ENCODE measurements around the gene CNTNAP2. TPM values are rescaled to one million over a fixed set of nuclear protein-coding genes. Genes with fewer than 3 reads are reported as not detected.

Gene CNTNAP2
- total RNA-seq, 2 donors from 2014 or later: 171 to 228 TPM

DNA sequence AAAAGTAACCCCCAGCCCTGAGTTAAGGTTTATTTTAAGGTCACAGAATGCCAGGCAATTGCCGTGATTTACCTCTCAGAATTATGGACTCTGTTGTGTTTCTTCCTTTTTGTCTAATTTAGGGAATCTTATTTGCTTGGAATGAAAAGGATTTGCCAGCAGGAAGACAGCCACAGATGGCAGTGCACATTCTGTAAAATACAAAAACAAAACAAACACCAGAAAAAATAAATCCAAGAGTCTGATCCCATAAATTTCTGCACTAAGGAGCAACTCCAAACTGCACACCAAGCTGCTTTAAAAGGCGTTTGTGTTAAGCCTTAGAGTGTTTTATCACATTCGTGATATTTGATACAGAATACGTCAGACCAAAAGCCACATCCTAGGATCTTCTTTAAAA lies 2275.0 kb downstream of the CNTNAP2 start:
- no peak overlapping the region for H3K9ac ChIP-seq (ENCODE audit: extremely low read depth, low read length, poor library complexity, severe bottlenecking)
- Mint-ChIP-seq H3K27ac (no peak overlapping the region), H3K4me3 (no peak overlapping the region), H3K36me3 (ENCODE audit: low read depth) (peaks cover 46% of the 10 kb centered on the region), H3K4me1 (peaks cover 33% of the 10 kb centered on the region), H3K9me3 (peaks cover 27% of the 10 kb centered on the region), H3K27me3 (ENCODE audit: insufficient read depth) (no peaks in the 10 kb centered on the region)
- no peaks in the 10 kb centered on the region for H3K27me3 ChIP-seq (ENCODE audit: control insufficient read depth, insufficient read depth, low read length, poor library complexity, severe bottlenecking)
- TF ChIP-seq, protein P1, sequence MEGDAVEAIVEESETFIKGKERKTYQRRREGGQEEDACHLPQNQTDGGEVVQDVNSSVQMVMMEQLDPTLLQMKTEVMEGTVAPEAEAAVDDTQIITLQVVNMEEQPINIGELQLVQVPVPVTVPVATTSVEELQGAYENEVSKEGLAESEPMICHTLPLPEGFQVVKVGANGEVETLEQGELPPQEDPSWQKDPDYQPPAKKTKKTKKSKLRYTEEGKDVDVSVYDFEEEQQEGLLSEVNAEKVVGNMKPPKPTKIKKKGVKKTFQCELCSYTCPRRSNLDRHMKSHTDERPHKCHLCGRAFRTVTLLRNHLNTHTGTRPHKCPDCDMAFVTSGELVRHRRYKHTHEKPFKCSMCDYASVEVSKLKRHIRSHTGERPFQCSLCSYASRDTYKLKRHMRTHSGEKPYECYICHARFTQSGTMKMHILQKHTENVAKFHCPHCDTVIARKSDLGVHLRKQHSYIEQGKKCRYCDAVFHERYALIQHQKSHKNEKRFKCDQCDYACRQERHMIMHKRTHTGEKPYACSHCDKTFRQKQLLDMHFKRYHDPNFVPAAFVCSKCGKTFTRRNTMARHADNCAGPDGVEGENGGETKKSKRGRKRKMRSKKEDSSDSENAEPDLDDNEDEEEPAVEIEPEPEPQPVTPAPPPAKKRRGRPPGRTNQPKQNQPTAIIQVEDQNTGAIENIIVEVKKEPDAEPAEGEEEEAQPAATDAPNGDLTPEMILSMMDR (conservative IDR thresholded peaks at IDR 0.05): no peak
- peaks cover 9% of the 10 kb centered on the region for H3K4me1 ChIP-seq (ENCODE audit: control insufficient read depth, insufficient read depth, low read length)
- DNase-seq: no peak
- no peak overlapping the region for H3K27ac ChIP-seq (ENCODE audit: low read depth, low read length)
- WGBS, 2 experiments (ENCODE audit: insufficient coverage in 1 of 2, insufficient read length in 1 of 2): 95 to 100% methylated on average over 1 to 4 of the region's 4 CpGs
- no peak overlapping the region for H3K4me3 ChIP-seq (ENCODE audit: low read length)
- H3K9me3 ChIP-seq (ENCODE audit: control insufficient read depth, low read length): peaks cover 24% of the 10 kb centered on the region
- peaks cover 74% of the 10 kb centered on the region for H3K36me3 ChIP-seq (ENCODE audit: control insufficient read depth, insufficient read depth, low read length)

DNA sequence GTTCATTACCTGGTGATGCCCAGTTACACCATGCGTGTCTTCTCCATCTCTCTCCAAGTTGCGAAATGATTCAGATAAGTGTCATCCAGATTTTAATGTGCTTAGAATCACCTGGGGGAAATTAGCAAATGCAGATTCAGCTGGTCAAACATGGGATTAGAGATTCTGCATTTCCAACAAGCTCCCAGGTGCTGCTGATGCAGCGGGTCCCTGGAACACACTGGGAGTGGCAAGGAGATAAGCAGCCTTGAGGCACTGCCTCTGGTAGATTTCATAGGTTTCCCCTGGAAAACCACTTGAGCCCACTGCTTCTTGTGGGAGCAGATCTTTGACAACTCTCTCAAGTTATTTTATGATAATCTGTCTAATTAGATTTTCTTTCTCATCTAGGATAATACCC lies 2278.0 kb downstream of the CNTNAP2 start:
- H3K27ac ChIP-seq (ENCODE audit: low read depth, low read length): no peak overlapping the region
- H3K4me1 Mint-ChIP-seq: peaks cover 45% of the 10 kb centered on the region
- peaks cover 3% of the 10 kb centered on the region for H3K9me3 ChIP-seq (ENCODE audit: control insufficient read depth, low read length)
- TF ChIP-seq, protein P1 (conservative IDR thresholded peaks at IDR 0.05): no peak
- peaks cover 28% of the 10 kb centered on the region for H3K36me3 Mint-ChIP-seq (ENCODE audit: low read depth)
- peaks cover 9% of the 10 kb centered on the region for H3K4me1 ChIP-seq (ENCODE audit: control insufficient read depth, insufficient read depth, low read length)
- WGBS, 2 experiments (ENCODE audit: insufficient coverage in 1 of 2, insufficient read length in 1 of 2): 62 to 74% methylated on average over 3 of the region's 3 CpGs
- H3K36me3 ChIP-seq (ENCODE audit: control insufficient read depth, insufficient read depth, low read length): peaks cover 80% of the 10 kb centered on the region
- no peak overlapping the region for H3K4me3 Mint-ChIP-seq
- H3K9ac ChIP-seq (ENCODE audit: extremely low read depth, low read length, poor library complexity, severe bottlenecking): no peak overlapping the region
- peak; percentile 65 for DNase-seq
- no peak overlapping the region for H3K4me3 ChIP-seq (ENCODE audit: low read length)
- no peaks in the 10 kb centered on the region for H3K27me3 Mint-ChIP-seq (ENCODE audit: insufficient read depth)
- peaks cover 8% of the 10 kb centered on the region for H3K9me3 Mint-ChIP-seq
- no peaks in the 10 kb centered on the region for H3K27me3 ChIP-seq (ENCODE audit: control insufficient read depth, insufficient read depth, low read length, poor library complexity, severe bottlenecking)
- H3K27ac Mint-ChIP-seq: no peak overlapping the region

DNA sequence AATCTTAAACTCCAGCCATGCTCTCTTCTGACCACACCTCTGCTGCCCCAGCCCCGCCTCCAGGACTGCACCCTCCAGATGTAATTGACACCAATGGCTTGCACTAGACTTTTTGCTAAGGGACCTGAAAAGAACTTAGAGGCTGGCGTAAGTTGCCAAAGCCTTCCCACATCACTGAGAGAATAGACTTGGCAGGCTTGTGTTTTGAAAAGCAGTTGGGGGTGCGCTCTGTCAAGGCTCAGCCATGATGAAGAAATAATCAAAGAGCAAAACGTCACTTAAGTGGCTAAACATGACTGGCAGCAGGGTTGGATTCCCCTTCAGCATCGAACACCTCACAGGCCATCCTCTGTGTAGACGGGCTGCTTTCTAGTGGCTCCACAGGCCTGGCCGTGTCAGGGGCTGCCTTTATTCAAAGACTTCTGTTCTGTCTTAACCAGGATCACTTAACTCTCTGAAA lies 2278.8 kb downstream of the CNTNAP2 start:
- no peaks in the 10 kb centered on the region for H3K27me3 Mint-ChIP-seq (ENCODE audit: insufficient read depth)
- H3K4me1 Mint-ChIP-seq: peaks cover 45% of the 10 kb centered on the region
- TF ChIP-seq, protein P1 (conservative IDR thresholded peaks at IDR 0.05): no peak
- Histone ChIP-seq H3K36me3 (ENCODE audit: control insufficient read depth, insufficient read depth, low read length) (peaks cover 80% of the 10 kb centered on the region), H3K27ac (ENCODE audit: low read depth, low read length) (peak overlapping the region; percentile 72), H3K4me3 (ENCODE audit: low read length) (no peak overlapping the region), H3K9ac (ENCODE audit: extremely low read depth, low read length, poor library complexity, severe bottlenecking) (no peak overlapping the region), H3K9me3 (ENCODE audit: control insufficient read depth, low read length) (no peaks in the 10 kb centered on the region), H3K4me1 (ENCODE audit: control insufficient read depth, insufficient read depth, low read length) (peaks cover 9% of the 10 kb centered on the region), H3K27me3 (ENCODE audit: control insufficient read depth, insufficient read depth, low read length, poor library complexity, severe bottlenecking) (no peaks in the 10 kb centered on the region)
- DNase-seq: peak; percentile 64
- H3K9me3 Mint-ChIP-seq: peaks cover 1% of the 10 kb centered on the region
- H3K36me3 Mint-ChIP-seq (ENCODE audit: low read depth): peaks cover 24% of the 10 kb centered on the region
- H3K27ac Mint-ChIP-seq: peak overlapping the region; percentile 24
- no peak overlapping the region for H3K4me3 Mint-ChIP-seq
- WGBS, 2 experiments (ENCODE audit: insufficient coverage in 1 of 2, insufficient read length in 1 of 2): 87 to 88% methylated on average over 6 to 7 of the region's 7 CpGs
